Hematopoietic multipotent progenitor cell treated with erythropoietin and hydrocortisone succinate and interleukin-3 and kit ligand, for 8 days (in vitro differentiated cells): Measurements from ENCODE around the gene PTPA.

Experiments
- DNase-seq: peaks from one replicate; pipeline ENCODE4 v3.0.0-alpha.2; 2015

Gene PTPA

GRCh38 chr9:129110740-129111527, at the start of gene PTPA, which contains the start of gene CRAT:
TSS of gene PTPA (plus strand) at chr9:129111415. CDS start at chr9:129111601, 186 bp downstream.
TSS of gene CRAT (minus strand) at chr9:129110793. CDS start at chr9:129110509, 284 bp downstream.
- peak; percentile 91 for DNase-seq

- no peak for DNase-seq
Measured at GRCh38 chr9:129063061-129063460, 48.2 kb upstream of the PTPA start.

GRCh38 chr9:129064499-129064908, 46.7 kb upstream of the PTPA start:
- no peak for DNase-seq

- DNase-seq = no peak
Measured at GRCh38 chr9:129068110-129068509, 43.1 kb upstream of the PTPA start.

GRCh38 chr9:129068990-129069861, 42.0 kb upstream of the PTPA start:
- peak; percentile 99 for DNase-seq

- DNase-seq = peak; percentile 89
Measured at GRCh38 chr9:129069862-129070641, 41.2 kb upstream of the PTPA start.

- DNase-seq = peak; percentile 77
Measured at GRCh38 chr9:129070696-129071525, 40.3 kb upstream of the PTPA start.

GRCh38 chr9:129071526-129072126, 39.6 kb upstream of the PTPA start:
- peak; percentile 66 for DNase-seq

GRCh38 chr9:129072171-129072570, 39.0 kb upstream of the PTPA start:
- peak; percentile 40 for DNase-seq

- no peak for DNase-seq
Measured at GRCh38 chr9:129073404-129073803, 37.8 kb upstream of the PTPA start.

- DNase-seq = no peak
Measured at GRCh38 chr9:129074106-129074505, 37.1 kb upstream of the PTPA start.

- no peak for DNase-seq
Measured at GRCh38 chr9:129075996-129076639, 35.1 kb upstream of the PTPA start.

- DNase-seq = no peak
Measured at GRCh38 chr9:129076640-129077037, 34.6 kb upstream of the PTPA start.

- DNase-seq = no peak
Measured at GRCh38 chr9:129077236-129077635, 34.0 kb upstream of the PTPA start.

- DNase-seq = no peak
Measured at GRCh38 chr9:129078691-129079503, 32.3 kb upstream of the PTPA start.

GRCh38 chr9:129079829-129080228, 31.4 kb upstream of the PTPA start:
- DNase-seq = no peak

- no peak for DNase-seq
Measured at GRCh38 chr9:129080298-129080600, 31.0 kb upstream of the PTPA start.

- peak; percentile 99 for DNase-seq
Measured at GRCh38 chr9:129080601-129081387, 30.4 kb upstream of the PTPA start, which contains the start of gene DOLPP1. TSS of gene DOLPP1 (plus strand) at chr9:129081111. CDS start at chr9:129081132, 21 bp downstream.

- DNase-seq = peak; percentile 68
Measured at GRCh38 chr9:129081388-129081904, 29.8 kb upstream of the PTPA start.
